NCI-H2029 treated with DMSO at 0.1 percent for 48 hours (cell line): ENCODE results near the gene CENPB.
A peak's percentile ranks its signal among the peaks of the same experiment; 100 is the strongest.
"Not testable (repeated sequence)": the region's sequence is repeated elsewhere in the genome, so short reads cannot be mapped to it uniquely, and the experiment has no call there.

Experiments used
- DNase-seq: peaks from one replicate; lab custom pipeline; 2025; lab: John Stamatoyannopoulos, UW

The CENPB gene

DNA sequence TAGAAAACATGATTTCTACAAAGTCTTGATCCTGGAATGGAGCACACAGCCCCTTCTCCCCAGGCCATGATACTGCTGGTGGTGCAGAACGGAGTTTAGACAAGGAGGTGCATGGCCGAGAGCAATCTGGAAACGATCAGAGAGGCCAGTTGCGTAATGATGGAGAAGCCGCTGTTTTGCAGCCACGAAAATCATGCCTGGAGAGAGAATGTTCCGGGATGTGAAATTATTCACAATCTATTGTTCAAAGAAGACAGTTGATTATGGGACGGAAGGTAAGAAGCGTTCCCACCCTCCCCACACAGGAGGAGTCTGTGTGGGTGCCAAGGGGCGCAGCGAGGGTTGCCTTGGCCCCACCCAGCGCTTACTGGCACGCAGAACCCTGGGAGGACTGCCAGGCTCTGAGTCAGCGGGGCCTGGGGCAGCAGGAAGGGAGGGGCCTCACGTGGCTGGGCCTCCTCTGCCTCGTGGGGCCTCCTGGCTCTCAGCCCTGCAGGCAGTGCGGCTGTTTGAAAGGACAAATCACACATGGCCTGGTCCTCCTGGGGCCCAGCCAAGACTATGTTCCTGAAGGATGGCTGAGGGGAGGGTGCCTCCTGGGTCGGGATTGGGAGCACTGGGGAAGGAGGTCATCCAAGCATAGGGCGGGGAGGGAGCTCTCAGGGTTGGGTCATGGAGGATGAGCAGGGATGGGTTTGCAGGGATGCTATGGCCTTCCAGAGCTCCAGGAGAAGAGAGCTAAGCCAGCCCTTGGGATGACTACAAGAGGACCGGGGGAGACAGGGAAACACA lies 25.1 kb upstream of the CENPB start:
- peak; percentile 94 for DNase-seq

GRCh38 chr20:3808544-3808943 lies 22.0 kb upstream of the CENPB start:
- no peak for DNase-seq

- DNase-seq: no peak
Observed at GRCh38 chr20:3804781-3805180, 18.2 kb upstream of the CENPB start.

- no peak for DNase-seq
Observed at GRCh38 chr20:3804254-3804751, 17.8 kb upstream of the CENPB start.

DNA sequence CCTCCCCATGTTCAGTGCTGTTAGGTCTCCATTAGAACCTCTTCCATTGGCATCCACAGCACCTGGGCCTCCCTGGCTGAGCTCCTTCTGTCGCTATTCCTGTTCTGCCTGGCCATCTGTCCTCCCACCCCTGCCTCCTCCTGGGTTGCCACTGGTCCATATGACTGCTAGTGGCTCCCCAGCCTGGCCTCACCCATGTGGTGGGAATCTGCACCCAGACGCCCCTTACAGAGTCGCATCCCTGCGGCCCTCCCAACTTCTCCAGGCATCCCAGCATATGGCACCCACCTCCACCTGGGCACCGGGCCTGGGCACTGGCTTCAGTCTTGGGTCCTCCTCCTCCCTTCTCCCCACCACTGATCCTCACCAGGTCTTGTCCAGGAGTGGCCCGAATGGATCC lies 17.3 kb upstream of the CENPB start:
- no peak for DNase-seq

DNA sequence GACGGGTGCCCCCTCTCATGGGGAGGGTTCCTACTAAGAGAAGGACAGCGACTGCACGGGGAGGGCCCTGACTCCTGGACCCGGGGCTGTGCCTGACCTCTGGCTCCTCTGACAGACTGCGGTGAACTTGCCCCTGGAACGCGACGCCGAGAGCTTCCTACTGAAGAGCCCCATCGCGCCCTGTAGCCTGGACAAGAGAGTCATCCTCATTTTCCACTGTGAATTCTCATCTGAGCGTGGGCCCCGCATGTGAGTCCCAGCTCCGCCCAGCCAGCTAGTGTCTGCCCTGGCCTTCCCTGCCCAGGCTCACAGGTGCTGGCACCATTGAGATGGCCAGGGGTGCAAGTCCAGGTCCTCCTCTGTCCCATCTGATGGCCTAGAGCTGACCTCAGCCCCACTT lies 16.7 kb upstream of the CENPB start:
- no peak for DNase-seq

GRCh38 chr20:3802524-3803239 lies 16.1 kb upstream of the CENPB start:
- no peak for DNase-seq

DNA sequence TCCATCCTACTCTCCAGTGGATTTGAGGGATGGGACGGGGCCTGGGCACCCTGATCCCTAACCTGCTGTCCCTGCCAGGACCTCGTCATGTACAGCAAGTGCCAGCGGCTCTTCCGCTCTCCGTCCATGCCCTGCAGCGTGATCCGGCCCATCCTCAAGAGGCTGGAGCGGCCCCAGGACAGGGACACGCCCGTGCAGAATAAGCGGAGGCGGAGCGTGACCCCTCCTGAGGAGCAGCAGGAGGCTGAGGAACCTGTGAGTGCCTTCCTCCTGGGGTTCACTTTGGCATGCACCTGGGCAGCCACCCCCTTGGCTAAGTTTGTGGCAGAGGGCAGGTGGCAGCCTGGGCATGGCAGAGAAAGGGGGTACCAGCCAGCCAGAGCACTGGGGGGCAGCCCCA lies 15.3 kb upstream of the CENPB start:
- DNase-seq: no peak

GRCh38 chr20:3801299-3801698 lies 14.8 kb upstream of the CENPB start:
- no peak for DNase-seq

DNA sequence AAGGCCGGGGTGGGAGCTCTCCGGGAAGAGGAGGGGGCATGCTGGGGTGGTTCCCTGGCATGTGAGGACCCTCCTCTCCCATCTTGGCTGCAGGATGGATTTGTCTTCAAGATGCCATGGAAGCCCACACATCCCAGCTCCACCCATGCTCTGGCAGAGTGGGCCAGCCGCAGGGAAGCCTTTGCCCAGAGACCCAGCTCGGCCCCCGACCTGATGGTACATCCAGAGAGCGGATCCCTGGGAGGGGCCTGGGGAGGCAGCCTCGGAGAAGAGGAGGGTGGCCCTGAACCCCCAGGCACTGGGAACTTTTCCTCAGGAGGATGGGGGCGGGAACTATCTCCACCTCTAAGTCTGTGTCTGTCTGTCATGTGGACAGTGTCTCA lies 14.3 kb upstream of the CENPB start:
- no peak for DNase-seq

DNA sequence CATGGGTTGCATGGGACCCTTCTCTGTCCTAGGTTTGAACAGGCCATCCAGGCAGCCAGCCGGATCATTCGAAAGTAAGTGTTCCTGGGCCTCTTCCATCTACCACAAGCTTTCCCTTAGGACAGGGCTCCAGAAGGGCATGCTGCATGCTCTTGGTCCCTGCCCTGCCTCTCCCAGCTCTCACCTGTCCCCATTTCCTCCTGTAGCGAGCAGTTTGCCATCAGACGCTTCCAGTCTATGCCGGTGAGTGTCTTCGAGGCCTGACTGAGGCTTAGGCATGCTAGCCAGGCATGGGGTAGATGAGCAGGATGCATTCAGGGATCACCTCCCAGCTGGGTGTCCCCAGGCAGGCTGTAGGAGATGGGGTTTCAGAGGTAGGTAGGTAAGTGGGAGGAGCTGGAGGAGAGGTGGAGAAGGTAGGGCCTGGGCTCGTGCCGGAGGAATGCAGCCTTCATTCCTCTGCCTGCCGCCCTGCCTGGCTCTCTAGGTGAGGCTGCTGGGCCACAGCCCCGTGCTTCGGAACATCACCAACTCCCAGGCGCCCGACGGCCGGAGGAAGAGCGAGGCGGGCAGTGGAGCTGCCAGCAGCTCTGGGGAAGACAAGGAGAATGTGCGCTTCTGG lies 13.8 kb upstream of the CENPB start:
- DNase-seq: no peak

DNA sequence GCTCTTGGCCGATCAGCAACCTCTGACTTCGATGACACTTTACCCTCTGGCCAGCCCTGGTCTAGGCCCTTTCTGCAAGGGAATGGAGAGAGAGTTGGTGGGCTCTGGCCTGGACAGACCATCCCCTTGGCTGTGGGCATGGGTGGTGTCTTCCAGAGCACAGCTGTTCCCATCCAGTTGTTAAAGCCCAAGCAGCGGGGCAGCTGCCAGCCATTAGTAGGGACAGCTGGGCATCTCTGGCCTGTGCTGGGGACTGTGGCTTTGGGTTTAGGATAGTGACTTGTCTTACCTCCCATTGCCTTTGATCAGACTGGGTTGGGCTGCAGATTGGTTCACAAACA lies 12.3 kb upstream of the CENPB start:
- DNase-seq: no peak

GRCh38 chr20:3798373-3798768 lies 11.8 kb upstream of the CENPB start:
- DNase-seq: no peak

DNA sequence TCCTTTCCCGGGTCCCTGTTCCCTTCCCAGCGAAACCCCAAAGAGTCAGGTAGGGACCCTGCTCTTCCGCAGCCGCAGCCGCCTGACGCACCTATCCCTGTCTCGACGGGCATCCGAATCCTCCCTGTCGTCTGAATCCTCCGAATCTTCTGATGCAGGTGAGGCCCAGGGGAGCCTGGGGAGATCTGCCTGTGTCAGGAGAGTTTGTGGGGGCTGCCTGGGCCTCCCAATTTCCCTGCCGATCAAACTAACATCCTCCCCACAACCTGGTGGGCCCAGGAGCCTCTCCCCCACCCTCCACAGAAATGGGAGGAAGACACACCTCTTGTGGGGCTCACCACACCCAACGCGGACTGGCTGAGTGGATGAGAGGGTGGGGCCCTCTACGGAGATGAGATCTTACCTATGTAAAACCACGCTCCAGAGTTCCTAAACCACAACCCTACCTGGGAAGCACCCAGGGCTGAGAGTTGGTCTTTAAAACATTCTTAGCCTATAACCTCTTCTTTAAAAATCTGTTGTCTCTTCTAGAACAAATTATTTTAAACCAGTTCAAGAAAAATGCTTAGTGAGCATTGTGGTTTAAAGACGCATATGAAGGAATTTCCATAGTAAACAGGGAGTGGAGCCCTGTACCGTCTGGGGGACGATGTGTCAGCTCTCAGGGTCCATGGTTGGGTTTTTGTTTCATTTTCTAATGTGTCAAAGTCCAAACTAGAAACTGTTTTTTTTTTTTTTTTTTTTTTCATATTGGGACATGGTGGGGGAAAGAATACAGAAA lies 11.2 kb upstream of the CENPB start:
- no peak for DNase-seq

GRCh38 chr20:3797226-3797545 lies 10.6 kb upstream of the CENPB start:
- no peak for DNase-seq

- DNase-seq: no peak
Observed at GRCh38 chr20:3796477-3797225, 10.1 kb upstream of the CENPB start.

GRCh38 chr20:3795511-3796468 lies 9.2 kb upstream of the CENPB start, which contains the start of gene CDC25B:
CDC25B (plus strand) TSS chr20:3796310; CDS start chr20:3796532, 222 bp downstream.
- peak; percentile 88 for DNase-seq

- no peak for DNase-seq
Observed at GRCh38 chr20:3794701-3795420, 8.3 kb upstream of the CENPB start.

DNA sequence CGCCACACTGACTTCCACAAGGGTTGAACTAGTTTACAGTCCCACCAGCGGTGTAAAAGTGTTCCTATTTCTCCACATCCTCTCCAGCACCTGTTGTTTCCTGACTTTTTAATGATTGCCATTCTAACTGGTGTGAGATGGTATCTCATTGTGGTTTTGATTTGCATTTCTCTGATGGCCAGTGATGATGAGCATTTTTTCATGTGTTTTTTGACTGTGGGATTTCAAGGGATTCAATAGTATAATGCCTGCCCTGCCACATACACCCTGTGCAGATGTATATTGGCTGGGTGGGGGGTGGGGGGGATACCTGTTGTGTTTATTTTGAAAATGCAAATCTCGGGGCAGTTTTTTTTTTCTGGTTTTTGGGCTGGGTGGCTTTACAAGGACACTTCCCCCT lies 7.6 kb upstream of the CENPB start:
- DNase-seq: not testable (repeated sequence)

DNA sequence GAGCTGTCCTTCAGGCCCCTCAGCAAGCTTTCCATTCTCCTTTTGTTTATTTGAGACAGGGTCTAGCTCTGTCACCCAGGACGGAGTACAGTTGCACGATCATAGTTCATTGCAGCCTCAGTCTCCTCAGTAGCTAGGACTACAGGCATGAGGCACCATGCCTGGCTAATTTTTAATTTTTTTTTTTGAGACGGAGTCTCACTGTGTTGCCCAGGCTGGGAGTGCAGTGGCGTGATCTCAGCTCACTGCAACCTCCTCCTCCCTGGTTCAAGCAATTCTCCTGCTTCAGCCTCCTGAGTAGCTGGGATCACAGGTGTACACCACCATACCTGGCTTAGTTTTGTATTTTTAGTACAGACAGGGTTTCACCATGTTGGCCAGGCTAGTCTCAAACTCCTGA lies 2.7 kb upstream of the CENPB start:
- DNase-seq: not testable (repeated sequence)
